HG02981 (cell line): ENCODE data around the gene GTF2A1L.
"Not testable (repeated sequence)": the region's sequence is repeated elsewhere in the genome, so short reads cannot be mapped to it uniquely, and the experiment has no call there.

Experiments
- ATAC-seq: cut with Tn5 transposase; IDR thresholded peaks from one replicate; pipeline ENCODE4 v1.9.1; 2021; ENCODE audit warnings: mild to moderate bottlenecking, moderate library complexity; ENCODE audit not compliant: unreplicated experiment

Gene GTF2A1L, protein sequence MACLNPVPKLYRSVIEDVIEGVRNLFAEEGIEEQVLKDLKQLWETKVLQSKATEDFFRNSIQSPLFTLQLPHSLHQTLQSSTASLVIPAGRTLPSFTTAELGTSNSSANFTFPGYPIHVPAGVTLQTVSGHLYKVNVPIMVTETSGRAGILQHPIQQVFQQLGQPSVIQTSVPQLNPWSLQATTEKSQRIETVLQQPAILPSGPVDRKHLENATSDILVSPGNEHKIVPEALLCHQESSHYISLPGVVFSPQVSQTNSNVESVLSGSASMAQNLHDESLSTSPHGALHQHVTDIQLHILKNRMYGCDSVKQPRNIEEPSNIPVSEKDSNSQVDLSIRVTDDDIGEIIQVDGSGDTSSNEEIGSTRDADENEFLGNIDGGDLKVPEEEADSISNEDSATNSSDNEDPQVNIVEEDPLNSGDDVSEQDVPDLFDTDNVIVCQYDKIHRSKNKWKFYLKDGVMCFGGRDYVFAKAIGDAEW

DNA sequence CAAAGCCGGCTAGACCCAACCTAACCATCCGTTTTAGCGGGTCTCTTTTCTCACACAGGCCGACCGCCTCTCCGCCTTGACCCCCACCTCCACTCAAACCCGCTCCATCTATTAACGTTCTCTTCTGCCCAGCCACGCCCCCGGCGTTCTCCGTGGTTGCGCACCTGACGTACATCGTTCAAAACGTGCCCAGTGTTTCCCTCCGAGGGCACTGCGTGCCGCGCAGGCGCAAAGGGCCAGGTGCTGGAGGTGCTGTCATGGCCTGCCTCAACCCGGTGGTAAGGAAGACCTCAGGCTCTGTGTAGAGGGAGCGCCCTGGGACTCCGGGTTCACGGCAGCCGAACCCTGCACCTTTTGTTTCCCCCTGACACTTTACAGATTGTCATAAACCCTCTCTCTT is at the start of gene GTF2A1L:
TSS of gene GTF2A1L (plus strand) at position 239 of the 400 bp plus-strand sequence. CDS start at position 258, 19 bp downstream.
- no peak for ATAC-seq

- ATAC-seq = no peak
These were observed 49.1 kb upstream of the GTF2A1L start for GRCh38 chr2:48568547-48568946.

GRCh38 chr2:48569433-48569832 is 48.2 kb upstream of the GTF2A1L start:
- no peak for ATAC-seq

DNA sequence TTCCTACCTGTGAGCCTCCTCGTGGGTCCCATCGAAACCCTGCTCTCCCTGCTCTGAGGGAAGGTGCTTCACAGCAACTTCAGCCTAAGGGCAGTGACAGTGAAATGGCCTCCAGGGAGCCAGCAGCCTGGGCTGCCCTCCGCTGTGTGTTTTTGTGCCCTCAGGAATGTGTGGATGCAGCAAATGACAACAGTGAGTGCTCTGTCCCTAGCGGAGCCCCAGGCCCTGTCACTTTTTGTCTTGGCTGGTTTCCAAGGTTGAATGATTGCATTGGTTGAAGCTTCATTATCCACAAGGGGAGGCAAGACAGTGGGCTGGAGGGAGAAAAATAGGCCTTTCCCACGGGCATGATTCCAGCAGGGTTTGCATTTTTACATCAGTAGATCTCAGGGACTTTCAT is 44.8 kb upstream of the GTF2A1L start:
- ATAC-seq = no peak

GRCh38 chr2:48574353-48575287 is 43.0 kb upstream of the GTF2A1L start:
- no peak for ATAC-seq

DNA sequence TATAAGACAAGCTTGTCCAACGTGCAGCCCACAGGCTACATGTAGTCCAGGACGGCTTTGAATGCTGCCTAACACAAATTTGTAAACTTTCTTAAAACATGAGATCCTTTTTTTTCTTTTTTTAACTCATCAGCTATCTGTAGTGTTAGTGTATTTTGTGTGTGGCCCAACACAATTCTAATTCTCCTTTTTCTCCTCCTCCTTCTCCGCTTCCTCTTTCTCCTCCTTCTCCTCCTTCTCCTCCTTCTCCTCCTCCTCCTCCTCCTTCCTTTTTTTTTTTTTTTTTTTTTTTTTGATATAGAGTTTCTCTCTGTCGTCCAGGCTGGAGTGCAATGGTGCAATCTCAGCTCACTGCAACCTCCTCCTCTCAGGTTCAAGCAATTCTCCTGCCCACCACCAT is 39.3 kb upstream of the GTF2A1L start:
- ATAC-seq = no peak

GRCh38 chr2:48583961-48584360 is 33.7 kb upstream of the GTF2A1L start:
- no peak for ATAC-seq

DNA sequence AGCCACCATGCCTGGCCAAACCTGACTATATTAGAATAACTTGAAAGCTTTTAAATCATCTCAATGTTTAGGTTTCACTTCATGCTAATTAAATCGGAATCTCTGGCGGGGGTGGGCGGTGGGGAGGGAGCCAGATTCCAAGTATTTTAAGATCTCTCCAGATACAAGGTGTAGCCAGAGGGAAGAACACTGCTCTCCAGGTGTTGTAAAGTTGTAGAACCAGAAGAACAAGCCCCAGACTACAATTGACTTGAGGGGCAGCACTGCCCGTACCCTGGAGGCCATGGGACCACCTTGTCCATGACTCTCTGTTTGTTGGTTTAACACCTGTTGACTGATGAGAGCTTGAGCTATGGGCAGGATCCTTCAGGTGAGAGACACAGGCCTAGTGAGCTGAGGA is 33.1 kb upstream of the GTF2A1L start:
- ATAC-seq = no peak

- no peak for ATAC-seq
These were observed 31.2 kb upstream of the GTF2A1L start for GRCh38 chr2:48586433-48586832.

DNA sequence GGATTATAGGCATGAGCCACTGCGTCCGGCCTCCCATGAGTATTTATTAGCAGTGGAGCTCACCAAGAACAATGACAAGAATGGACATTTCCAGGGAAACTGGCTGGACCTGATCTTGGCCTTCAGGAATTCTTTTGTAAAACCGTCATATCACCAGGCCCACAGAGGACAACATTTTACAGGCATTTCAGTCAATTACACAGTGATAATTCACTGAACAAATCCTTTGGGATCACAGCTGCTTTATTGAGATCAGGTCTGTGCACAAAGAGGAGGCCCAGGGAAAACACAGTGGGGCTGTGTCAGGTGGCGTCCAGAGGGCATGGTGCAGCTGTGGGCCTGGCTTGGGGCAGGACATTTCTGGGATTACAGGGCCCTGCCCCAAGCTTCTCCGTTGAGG is 30.1 kb upstream of the GTF2A1L start:
- ATAC-seq = no peak

DNA sequence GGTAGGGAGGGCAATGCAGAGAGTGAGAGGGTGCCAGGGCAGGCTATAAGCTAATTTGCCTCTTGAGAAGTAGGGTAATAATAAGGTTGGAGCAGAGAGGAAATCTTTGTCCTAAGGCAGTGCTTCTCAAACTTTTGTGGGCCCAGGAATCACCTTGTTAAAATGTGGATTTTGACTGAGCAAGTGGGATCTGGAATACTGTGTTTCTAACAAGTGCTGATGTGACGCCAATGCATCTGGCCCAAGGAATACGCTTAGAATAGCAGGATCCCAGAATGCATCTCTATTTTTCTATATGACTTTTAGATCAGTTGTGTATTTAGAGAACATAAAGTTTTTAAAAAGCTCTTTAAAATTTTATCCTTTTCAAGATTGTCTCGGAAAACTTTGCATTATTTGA is 29.7 kb upstream of the GTF2A1L start:
- ATAC-seq = no peak

DNA sequence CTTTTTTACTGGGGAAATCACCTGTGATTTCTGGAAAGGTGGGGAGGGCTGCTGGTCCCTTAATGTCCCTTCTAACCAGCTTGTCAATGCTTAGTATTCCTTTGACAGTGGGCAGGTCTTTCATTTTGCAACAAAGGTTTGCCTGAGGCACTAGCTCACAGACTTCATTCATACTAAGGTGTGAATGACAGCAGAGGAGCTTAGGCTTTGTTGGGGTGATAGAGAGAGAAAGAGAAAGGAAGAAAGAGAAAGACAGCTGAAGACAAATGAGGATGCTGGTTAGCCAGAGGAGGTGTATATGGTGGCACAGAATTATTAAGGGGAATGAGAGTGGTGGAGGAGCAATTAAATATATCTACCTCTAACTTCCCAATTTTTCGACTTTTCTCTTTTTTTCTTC is 28.9 kb upstream of the GTF2A1L start:
- no peak for ATAC-seq

- no peak for ATAC-seq
These were observed 28.4 kb upstream of the GTF2A1L start for GRCh38 chr2:48589170-48589767.

- ATAC-seq = no peak
These were observed 27.6 kb upstream of the GTF2A1L start for GRCh38 chr2:48590017-48590416.

DNA sequence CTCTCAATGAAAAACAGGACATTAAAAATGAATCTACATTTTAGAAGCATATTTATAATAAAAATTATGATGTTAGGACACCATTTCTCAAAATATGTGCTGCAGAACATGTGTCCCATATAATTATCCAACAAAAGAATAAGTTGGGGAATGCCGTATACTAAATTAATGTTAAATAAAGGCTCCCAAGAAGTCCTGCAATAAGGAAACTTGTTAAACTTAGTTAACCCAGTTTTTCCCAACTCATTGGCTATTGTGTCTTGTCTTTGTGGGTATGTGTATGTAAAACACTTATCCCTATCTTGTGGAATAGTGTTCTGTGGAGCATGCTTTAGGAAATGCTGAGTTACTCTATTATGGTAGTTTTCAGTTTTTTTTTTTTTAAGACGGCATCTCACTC is 25.6 kb upstream of the GTF2A1L start:
- no peak for ATAC-seq

GRCh38 chr2:48596751-48597150 is 20.9 kb upstream of the GTF2A1L start:
- ATAC-seq = not testable (repeated sequence)

DNA sequence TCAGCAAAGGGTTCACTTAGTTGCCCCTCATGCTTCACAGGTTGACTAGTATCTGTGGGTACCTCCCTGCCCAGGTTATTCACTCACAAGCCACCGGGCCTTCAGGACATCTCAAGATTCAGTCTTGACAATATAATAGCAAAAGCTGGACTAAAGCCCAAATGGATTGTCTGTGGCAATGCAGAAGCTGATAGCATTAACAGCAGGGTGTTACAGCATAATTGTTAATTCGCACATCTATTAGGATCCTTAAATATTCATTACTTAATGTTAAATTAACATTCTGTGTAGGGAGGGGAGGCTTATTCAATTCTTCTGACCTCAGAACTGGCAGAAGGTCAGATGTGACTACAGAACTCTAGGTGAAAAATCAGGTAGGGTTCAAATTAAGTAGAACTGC is 20.2 kb upstream of the GTF2A1L start:
- no peak for ATAC-seq

GRCh38 chr2:48600204-48600813 is 17.3 kb upstream of the GTF2A1L start:
- peak; percentile 45 for ATAC-seq

GRCh38 chr2:48600917-48601316 is 16.7 kb upstream of the GTF2A1L start:
- no peak for ATAC-seq

DNA sequence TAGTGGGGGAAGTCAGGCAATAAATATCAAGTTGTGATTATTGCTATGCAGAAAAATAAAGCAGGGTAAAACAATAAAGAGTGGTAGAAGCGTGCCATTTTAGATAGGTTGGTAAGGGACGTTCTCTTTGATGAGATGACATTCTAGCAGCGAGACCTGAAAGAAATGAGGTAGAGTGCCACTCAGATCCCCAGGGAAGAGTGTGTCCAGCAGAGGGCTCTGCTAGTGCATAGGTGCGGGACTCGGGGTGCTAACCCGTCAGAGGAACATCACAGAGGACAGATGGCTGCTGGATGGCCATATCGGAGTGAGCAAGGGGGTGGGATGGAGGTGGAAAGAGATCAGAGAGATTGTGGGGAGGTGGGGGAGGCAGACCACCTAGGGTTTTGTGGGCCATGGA is 16.3 kb upstream of the GTF2A1L start:
- no peak for ATAC-seq
